Measurements from ENCODE around the gene CHAD.
"Not testable (repeated sequence)": the region's sequence is repeated elsewhere in the genome, so short reads cannot be mapped to it uniquely, and the experiment has no call there.

CHAD gene

DNA sequence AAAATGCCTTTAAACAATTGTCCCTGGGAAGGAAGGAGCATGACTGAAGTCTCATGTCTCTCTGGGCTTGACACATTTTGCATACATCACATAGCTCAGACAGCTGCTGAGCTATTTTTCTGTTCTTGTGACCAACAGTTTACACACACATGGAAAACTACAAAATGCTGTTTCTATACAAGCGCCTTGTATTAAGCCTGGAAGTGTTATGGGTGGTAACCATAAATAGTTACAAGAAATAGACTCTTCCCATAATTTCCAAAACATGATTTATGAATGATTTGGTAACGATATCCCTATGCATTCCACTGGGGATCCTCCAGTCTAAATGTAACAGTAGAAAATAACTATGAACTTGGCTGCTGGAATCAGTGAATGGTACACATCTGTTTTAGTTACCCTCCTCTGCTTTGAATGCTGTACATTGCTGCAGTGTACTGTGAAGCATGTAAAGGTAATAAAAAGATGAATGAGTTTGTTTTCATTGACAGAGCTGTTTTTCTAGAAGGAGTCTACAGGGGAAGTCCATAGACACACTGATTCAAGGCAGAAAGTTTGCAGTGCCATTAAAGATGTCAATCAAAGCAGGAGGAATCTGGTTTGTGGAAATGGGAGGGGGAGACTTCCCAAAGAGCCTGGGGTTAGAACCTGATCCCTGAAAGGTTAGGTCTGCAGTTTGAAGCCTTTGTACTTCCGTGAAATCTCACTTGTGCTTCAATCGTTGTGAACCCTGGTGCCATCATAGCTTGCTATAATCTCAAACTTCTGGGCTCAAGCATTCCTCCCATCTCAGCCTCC, 37.7 kb downstream of the CHAD start:
- DNase-seq (ENCODE audit: low read depth in 1 of 2, low spot score in 1 of 2) = no peak

DNA sequence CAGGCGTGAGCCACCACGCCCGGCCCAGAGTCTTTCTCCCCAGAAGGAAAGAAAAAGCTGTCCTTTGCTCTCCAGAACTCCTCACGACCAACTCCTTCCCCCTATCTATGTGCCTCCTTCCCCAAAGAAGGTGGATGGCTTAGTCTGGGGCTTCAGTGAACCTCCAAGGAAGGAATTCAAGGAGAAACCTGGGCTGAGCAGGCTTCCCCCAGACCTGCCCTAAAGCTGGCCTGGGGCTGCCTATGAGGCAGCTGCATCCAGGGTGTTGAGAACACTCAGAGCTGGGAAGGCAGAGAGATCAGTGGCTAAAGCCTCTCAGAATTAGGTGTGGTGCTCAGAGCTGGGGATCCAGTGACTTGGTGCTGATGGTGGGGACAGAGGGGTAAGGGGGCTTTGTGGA, 38.9 kb downstream of the CHAD start:
- no peak for DNase-seq (ENCODE audit: low read depth in 1 of 2, low spot score in 1 of 2)

DNA sequence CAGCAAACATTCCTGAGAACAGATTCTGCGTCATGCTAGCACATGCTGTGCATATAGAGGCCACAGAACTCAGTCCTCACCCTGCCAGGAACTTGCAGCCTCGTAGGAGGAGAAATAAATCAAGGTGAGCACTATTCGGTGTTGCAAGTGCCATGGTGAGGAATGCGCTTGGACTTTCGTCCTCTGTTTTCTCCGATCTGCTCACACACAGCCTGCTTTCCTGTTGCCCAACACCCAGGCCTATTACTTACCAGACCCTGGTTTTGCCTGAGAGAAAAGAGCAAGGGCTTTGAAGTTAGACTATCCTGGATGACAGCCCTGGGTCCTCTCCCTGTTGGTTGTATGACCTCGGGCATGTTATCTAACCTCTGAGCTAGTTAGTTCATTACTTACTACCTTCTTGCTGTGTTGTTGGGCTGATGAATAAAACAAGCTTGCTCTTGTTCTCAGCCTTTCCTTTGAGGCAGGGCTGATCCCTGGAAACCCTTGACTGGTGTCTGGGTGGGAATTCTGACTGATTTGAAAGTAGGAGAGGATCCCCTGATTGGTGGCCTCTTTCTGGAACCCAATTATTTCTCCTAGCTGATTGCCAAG, 39.8 kb downstream of the CHAD start:
- DNase-seq (ENCODE audit: low read depth in 1 of 2, low spot score in 1 of 2) = no peak

DNA sequence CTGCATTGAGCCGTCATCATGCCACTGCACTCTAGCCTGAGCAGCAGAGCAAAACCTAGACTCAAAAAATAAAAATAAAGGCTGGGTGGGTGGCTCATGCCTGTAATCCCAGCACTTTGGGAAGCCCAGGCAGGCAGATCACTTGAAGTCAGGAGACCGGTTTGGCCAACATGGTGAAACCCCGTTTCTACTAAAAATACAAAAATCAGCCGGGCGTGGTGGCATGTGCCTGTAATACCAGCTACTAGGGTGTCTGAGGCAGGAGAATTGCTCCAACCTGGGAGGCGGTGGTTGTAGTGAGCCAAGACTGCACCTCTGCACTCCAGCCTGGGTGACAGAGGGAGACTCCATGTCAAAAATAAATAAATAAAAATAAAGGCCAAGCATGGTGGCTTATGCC, 40.6 kb downstream of the CHAD start:
- DNase-seq (ENCODE audit: low read depth in 1 of 2, low spot score in 1 of 2) = not testable (repeated sequence)

DNA sequence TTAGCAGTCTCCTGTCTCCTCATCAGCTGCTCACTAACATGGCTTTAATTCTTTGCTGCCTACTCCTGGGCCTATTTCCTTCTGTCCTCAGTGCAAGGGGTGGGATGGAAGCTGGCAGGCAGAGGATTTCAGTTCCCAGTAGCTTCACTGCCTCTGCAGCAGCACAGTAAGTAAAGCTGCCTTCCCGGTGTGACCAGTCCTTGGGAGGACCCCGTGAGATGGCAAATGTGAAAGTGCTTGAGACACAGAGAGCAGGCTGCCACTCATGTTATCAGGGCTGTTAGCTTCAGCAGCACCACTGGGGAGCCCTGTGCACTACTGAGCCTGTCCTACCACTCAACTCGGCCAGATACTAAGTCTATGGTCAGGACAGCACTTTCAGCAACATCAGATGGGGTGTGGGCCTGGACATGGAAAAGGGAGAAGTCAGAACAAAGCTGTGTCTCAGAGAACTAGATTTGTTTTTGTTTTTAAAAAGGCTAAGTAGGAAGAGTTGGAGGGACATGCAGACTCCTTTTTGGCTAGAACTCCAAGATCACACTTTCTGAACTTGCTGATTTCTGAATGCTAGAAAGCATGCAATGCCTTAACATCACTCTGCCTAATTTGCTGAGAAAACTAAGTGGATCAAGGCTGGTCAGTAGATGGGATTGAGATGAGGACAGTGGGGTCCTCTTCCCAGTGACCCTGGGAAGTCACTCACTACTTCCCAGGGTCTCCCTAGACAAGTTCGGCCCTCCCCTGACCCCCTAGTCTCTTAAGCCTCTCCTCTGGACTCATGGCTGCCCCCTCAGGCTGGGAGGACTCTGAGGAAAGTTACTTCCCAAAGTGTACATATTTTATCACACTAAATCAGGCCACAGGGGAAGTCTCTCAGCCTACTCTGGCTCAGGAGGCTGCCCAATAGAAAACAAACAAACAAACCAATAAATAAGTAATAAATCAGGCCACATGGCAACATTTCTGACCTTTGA, 41.6 kb downstream of the CHAD start:
- DNase-seq (ENCODE audit: low read depth in 1 of 2, low spot score in 1 of 2) = no peak

DNA sequence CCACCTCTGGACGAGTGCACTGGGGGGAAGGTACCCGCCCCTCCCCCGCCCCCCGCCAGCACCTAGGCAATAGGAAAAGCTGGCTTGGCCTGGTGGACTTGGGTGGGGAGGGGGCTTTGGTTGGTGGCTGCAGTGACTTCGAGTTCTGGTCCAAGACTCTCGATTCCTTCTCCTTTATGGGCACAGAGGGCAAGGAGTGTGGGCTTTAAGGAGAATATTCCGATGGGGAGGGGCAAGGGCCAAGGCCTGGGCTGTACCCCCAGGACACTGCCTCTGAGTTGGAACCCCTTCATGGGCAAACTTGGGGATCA, 42.3 kb downstream of the CHAD start:
- DNase-seq (ENCODE audit: low read depth in 1 of 2, low spot score in 1 of 2) = no peak

DNA sequence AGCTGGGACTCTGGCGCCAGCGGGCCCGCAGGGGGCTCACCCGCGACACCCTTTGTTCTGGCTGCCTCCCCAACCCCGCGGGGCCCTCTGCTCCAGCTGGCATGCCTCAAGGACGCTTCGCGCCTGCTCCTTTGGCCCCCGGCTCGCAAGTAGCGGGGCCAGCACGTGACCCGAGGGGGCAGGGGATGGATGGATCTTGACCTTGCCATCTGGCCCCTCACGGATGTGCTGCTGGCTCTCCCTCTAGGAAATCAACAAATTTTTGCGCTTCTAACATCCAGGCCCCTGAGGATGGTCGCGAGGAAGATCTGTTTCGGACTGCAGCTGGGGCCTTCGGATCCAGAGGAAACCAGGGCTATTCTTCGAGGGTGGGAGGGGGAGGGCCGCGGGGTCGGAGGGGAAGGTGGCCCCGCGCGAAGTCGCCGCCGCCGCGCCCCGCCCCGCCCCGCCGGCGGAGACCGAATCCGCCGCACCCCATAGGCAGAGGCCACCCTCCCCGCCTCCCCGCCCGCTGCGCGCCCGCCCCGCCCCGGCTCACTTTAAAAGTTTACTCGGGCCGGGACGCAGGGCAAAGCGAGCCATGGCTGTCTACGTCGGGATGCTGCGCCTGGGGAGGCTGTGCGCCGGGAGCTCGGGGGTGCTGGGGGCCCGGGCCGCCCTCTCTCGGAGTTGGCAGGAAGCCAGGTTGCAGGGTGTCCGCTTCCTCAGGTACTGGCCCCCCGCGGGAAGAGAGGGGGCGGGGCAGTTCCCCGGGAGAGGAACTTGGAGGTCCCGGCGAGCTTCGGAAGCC, 42.8 kb downstream of the CHAD start, which contains the start of gene ACSF2:
ACSF2 (plus strand) TSS at position 537 of the 790 bp plus-strand sequence; CDS start at position 581, 44 bp downstream.
- DNase-seq (ENCODE audit: low read depth in 1 of 2, low spot score in 1 of 2) = peak; percentile 28 to 64

DNA sequence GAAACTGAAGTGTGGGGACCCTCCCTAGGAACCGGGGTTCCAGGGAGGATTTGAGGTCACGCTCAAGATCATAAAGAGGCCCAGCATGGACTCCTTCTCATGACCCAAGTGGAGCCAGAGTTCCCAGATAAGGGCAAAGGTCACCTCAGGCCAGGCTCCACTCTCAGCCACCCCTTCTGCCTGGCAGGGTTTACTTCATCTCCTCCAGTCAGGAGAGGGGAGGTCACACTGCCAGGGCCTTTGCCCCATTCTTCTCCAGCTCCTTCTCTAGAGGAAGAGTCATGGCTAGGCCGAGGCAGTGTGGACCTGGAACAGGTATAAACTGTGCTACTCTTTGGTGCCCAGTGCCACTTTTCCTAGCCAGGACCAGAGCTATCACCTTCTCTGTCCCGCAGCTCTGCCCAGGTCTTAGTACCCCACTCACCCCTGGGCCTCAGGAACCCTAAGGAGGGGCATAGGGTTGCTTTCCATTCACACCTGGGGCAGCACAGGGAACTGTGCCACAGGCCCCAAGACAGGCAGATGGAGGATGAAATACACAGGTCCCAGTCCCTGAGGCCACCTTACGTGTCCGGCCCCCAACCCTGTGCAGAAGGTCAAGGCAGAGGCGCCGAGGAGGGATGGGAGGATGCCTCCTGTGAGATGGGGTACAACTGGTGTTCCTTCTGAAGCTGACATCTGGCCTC, 43.5 kb downstream of the CHAD start:
- DNase-seq (ENCODE audit: low read depth in 1 of 2, low spot score in 1 of 2) = no peak

DNA sequence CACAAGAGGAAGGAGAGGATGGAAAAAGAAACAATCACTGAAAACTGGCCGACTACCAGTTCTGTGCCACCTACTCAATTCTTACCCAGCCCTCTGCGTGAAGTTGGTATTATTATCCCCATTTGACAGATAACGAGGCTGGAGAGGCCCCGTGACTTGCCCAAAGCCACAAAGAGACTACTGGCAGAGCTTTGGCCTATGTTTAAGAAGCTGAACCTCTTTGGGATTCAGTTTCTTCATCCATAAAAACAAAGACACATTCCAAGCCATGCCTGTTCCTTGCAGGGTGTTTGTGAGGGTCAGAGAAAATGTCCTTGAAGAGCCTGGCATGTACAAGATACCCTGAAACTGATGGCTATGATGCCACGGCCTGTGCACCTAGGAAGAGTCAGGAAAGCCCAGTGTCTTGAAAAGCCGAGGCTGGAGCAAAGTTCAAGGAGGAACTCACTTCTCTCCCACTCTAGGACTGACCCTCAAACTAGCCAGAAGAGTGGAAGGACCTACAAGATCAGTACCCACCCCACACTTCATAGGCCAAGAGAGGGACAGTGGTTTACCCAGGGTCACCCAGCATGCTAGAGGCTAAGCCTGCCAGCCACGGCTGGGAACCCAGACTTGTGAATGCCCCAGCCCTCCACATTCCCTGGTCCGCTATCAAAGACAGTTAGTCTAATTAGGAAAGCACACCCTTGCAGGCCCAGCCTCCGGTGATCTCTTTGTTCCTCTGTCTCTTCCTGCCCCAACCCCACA, 44.3 kb downstream of the CHAD start:
- DNase-seq (ENCODE audit: low read depth in 1 of 2, low spot score in 1 of 2) = no peak

DNA sequence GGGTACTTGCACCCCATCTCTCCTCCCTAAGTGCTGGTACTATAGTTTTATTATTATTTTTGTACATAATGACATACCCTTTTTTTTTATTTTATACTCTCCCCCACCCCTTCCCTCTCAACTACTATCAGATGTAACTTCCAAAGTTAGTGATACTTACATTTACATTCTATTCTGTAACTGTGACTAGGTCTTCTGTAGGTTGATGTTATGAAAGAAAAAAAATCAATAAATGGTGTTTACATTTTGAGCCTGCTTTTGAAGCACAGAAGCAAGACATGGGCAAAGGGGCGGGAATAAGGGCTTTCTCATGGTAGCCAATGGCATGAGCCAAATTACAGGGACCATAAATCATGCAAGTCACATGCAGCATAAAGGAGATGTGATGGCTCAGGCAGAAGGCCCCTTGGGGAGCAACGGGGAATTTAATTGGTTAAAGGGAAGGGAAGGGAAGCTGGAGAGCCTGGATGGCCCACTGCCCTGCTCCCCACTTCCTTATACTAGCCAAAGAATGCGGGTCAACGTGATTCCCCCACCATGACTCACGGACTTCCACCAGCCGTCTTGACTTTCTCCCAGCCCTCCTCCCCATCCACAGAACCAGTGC, 45.0 kb downstream of the CHAD start:
- DNase-seq (ENCODE audit: low read depth in 1 of 2, low spot score in 1 of 2) = no peak

DNA sequence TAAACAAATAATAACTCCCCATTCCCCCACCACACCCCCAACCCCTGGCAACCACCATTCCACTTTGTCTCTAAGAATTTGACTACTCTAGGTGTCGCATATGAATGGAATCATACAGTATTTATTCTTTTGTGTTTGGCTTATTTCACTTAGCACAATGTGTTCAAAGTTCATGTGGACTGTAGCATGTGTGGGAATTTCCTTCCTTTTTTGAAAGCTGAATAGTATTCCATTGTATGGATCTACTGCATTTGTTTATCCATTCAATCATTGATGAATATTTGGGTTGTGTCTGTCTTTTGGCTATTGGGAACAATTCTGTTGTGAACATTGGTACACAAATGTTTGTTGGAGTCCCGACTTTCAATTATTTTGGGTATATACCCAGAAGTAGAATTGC, 45.9 kb downstream of the CHAD start:
- no peak for DNase-seq (ENCODE audit: low read depth in 1 of 2, low spot score in 1 of 2)

DNA sequence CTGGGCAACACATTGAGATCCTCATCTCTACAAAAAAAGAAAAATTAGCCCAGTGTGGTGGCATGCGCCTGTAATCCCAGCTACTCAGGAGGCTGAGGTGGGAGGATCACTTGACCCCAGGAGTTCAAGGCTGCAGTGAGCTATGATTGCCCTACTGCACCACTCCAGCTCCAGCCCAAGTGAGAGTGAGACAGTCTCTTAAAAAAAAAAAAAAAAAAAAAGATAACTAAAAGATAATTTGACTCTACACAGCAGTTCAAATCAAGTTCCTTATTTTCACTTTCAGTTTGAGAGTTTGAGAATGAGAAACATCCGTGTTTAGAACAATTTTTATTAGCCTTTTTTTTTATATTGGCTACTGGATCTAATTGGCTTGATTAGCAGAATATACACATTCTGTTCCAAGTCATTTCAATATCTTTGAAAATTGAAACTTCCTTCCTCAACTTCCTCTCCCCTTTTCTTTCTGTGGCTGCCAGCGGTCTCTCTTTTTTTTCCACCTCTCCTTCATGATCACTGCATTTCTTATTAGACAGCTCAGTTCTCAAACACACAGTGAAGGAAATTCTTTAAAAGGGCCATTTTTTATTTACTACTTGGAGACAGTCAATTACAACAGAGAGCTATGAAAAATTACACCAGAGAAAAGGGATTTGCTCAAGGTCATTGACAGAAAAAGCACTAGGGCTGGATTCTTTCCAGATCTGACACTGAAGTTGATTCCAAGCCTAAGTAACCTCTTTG, 47.2 kb downstream of the CHAD start:
- DNase-seq (ENCODE audit: low read depth in 1 of 2, low spot score in 1 of 2) = no peak

DNA sequence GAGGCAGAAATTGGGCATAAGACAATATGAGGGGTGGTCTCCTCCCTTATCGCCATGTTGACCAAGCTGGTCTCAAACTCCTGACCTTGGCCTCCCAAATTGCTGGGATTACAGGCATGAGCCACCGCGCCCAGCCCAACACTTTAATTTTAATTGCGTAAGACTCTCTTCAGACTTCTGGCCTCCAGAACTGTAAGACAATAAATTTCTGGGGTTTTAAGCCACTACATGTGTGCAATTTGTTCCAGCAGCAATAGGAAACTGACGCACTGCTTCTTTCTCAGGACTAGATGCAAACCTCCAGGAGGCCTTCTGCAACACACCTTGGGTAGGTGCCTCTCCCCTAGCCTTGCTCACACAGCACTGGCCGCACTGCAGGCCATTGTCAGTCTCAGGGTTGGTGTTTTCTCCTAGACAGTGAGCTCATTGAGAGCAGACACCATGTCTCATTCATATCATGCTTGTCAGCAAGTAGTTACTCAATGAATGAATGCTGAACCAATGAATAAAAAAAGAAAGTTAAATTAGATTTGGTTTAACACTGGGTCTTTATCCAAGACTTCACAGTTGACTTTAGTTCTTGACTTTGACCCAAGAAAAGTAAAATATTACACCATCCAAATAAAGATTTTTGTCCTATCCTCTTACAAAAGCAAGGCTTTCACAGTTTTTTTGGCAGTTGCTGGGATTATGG, 48.1 kb downstream of the CHAD start:
- DNase-seq (ENCODE audit: low read depth in 1 of 2, low spot score in 1 of 2) = no peak

DNA sequence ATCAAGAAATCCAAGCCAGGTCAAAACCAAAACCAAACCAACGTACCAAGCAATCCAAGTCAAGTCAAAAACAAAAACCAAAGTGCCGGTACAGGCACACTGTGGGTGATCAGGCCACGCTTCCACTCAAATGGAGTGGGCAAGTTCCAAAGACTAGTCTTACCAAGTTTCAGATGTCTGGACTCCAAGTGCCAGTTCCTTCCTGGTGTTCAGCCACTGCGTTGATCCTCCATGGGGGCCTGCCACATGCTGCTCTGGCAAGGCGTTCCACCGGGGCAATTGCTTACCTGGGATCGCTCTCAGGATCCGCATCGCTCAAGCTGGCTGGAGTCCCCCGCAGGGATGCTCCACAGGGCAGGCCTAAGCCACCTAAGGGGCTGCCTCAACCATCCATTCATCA, 49.1 kb downstream of the CHAD start:
- not testable (repeated sequence) for DNase-seq (ENCODE audit: low read depth in 1 of 2, low spot score in 1 of 2)

DNA sequence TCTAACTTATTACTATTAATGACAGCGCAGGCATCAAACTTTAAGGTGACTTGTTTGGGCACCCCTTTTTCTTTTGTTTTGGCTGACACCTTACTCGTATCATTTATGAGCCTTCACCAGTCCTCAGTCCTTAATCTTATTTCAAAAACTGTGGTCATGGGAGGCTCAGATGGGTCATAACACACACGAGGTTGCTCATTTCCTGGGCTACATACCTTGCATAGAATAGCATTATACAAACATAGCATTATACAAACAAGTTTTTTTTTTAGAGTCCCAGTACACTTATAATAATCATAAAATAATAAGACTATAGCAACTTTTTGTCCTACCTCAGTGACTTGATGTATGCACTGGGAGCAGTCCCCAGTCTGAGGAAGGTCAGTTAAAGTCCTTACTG, 53.9 kb downstream of the CHAD start:
- no peak for DNase-seq (ENCODE audit: low read depth in 1 of 2, low spot score in 1 of 2)
